PC-3 (cell line): ENCODE measurements around the gene PTGES.

Experiments used
- EZH2 ChIP-seq: fragments of 300-600 bp; sonication (generic); IDR thresholded peaks from one replicate; pipeline ENCODE4 v1.6.1; 2017; ENCODE audit warnings: antibody characterized with exemption, mild to moderate bottlenecking, low read length; ENCODE audit not compliant: unreplicated experiment
- TF ChIP-seq, protein P1 (sequence below): fragments of 300-600 bp; sonication (generic); conservative IDR thresholded peaks from 2 replicates; pipeline ENCODE4 v1.5.1; 2017; ENCODE audit warnings: antibody characterized with exemption, low read depth, mild to moderate bottlenecking, low read length

DNA sequence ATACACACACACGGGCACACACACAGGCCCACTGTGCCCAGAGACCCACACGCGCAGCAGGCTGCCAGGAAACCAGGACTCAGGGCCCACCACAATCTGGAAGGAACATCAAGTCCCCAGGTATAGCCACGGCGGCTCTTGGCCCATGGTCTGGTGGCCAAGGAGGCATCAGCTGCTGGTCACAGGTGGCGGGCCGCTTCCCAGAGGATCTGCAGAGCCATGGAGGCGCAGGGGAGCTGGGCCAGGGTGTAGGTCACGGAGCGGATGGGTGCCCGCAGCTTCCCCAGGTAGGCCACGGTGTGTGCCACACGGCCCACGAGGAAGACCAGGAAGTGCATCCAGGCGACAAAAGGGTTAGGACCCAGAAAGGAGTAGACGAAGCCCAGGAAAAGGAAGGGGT is 13.4 kb downstream of the PTGES start:
- TF ChIP-seq, protein P1, sequence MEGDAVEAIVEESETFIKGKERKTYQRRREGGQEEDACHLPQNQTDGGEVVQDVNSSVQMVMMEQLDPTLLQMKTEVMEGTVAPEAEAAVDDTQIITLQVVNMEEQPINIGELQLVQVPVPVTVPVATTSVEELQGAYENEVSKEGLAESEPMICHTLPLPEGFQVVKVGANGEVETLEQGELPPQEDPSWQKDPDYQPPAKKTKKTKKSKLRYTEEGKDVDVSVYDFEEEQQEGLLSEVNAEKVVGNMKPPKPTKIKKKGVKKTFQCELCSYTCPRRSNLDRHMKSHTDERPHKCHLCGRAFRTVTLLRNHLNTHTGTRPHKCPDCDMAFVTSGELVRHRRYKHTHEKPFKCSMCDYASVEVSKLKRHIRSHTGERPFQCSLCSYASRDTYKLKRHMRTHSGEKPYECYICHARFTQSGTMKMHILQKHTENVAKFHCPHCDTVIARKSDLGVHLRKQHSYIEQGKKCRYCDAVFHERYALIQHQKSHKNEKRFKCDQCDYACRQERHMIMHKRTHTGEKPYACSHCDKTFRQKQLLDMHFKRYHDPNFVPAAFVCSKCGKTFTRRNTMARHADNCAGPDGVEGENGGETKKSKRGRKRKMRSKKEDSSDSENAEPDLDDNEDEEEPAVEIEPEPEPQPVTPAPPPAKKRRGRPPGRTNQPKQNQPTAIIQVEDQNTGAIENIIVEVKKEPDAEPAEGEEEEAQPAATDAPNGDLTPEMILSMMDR = no peak
- no peak for TF ChIP-seq EZH2
